SK-N-SH treated with all-trans-retinoic acid at 6 μM for 48 hours (cell line): ENCODE measurements around the gene STK11.

Experiments
- ATAC-seq: fragments of 200-7000 bp; cut with Tn5 transposase; 3 replicates; pipeline ENCODE4 v1.9.1; 2020; ENCODE audit warnings: mild to moderate bottlenecking, moderate library complexity
- ARNTL ChIP-seq: fragments of 450-650 bp; formaldehyde crosslinking; IDR thresholded peaks from 2 replicates; pipeline ENCODE4 v1.5.0; 2020; ENCODE audit warnings: low read depth, mild to moderate bottlenecking, moderate library complexity, borderline replicate concordance
- BACH2 ChIP-seq: fragments of 250-450 bp; sonication (Bioruptor Pico); IDR thresholded peaks from 2 replicates; pipeline ENCODE4 v1.9.0; 2021; ENCODE audit warnings: mild to moderate bottlenecking, borderline replicate concordance
- CSDC2 ChIP-seq: fragments of 250-450 bp; sonication (Bioruptor Pico); IDR thresholded peaks from 2 replicates; pipeline ENCODE4 v1.5.0; 2020; ENCODE audit warnings: mild to moderate bottlenecking, moderate library complexity
- GLIS3 ChIP-seq: fragments of 250-450 bp; sonication (Bioruptor Pico); IDR thresholded peaks from 2 replicates; pipeline ENCODE4 v1.5.0; 2020; ENCODE audit warnings: mild to moderate bottlenecking, moderate library complexity
- ISL1 ChIP-seq: fragments of 250-450 bp; sonication (Bioruptor Pico); IDR thresholded peaks from 2 replicates; pipeline ENCODE4 v2.1.2; 2022; ENCODE audit warnings: mild to moderate bottlenecking, moderate library complexity
- OSR1 ChIP-seq: fragments of 250-450 bp; sonication (Bioruptor Pico); IDR thresholded peaks from 2 replicates; pipeline ENCODE4 v1.8.0; 2022; ENCODE audit warnings: moderate library complexity, mild to moderate bottlenecking, inconsistent platforms
- PPARA ChIP-seq: fragments of 250-450 bp; sonication (Bioruptor Pico); IDR thresholded peaks from 2 replicates; pipeline ENCODE4 v1.5.0; 2020; ENCODE audit warnings: mild to moderate bottlenecking, borderline replicate concordance
- RARB ChIP-seq: fragments of 250-450 bp; sonication (Bioruptor Pico); IDR thresholded peaks from 2 replicates; pipeline ENCODE4 v1.8.0; 2021; ENCODE audit warnings: mild to moderate bottlenecking, moderate library complexity
- SNAI2 ChIP-seq: fragments of 250-450 bp; sonication (Bioruptor Pico); IDR thresholded peaks from 2 replicates; pipeline ENCODE4 v1.5.0; 2020; ENCODE audit warnings: mild to moderate bottlenecking, moderate library complexity
- TCF4 ChIP-seq: fragments of 250-450 bp; sonication (Bioruptor Pico); IDR thresholded peaks from 2 replicates; pipeline ENCODE4 v1.8.0; 2021; ENCODE audit warnings: mild to moderate bottlenecking, moderate library complexity, borderline replicate concordance
- TOX ChIP-seq: fragments of 250-450 bp; sonication (Bioruptor Pico); IDR thresholded peaks from 2 replicates; pipeline ENCODE4 v1.8.0; 2021; ENCODE audit warnings: mild to moderate bottlenecking, moderate library complexity, borderline replicate concordance
- ZC3H10 ChIP-seq: fragments of 250-450 bp; sonication (Bioruptor Pico); IDR thresholded peaks from 2 replicates; pipeline ENCODE4 v1.5.1; 2021; ENCODE audit warnings: mild to moderate bottlenecking, moderate library complexity
- ZFP3 ChIP-seq: fragments of 250-450 bp; sonication (Bioruptor Pico); IDR thresholded peaks from 2 replicates; pipeline ENCODE4 v1.5.0; 2020; ENCODE audit warnings: mild to moderate bottlenecking, moderate library complexity
- ZFP30 ChIP-seq: fragments of 450-650 bp; formaldehyde crosslinking; IDR thresholded peaks from 2 replicates; pipeline ENCODE4 v1.5.0; 2022; ENCODE audit warnings: mild to moderate bottlenecking, moderate library complexity
- ZNF70 ChIP-seq: fragments of 450-650 bp; formaldehyde crosslinking; IDR thresholded peaks from 2 replicates; pipeline ENCODE4 v1.5.0; 2020; ENCODE audit warnings: mild to moderate bottlenecking, moderate library complexity
- ZNF8 ChIP-seq: fragments of 450-650 bp; formaldehyde crosslinking; IDR thresholded peaks from 2 replicates; pipeline ENCODE4 v1.5.0; 2020; ENCODE audit warnings: mild to moderate bottlenecking, moderate library complexity
- TF ChIP-seq, protein P1 (sequence below): fragments of 250-450 bp; sonication (Bioruptor Pico); IDR thresholded peaks from 2 replicates; pipeline ENCODE4 v1.8.0; 2020; ENCODE audit warnings: mild to moderate bottlenecking, moderate library complexity, borderline replicate concordance
- TF ChIP-seq, protein P2 (sequence below): fragments of 250-450 bp; sonication (Bioruptor Pico); IDR thresholded peaks from 2 replicates; pipeline ENCODE4 v1.5.1; 2020; ENCODE audit warnings: low read depth, mild to moderate bottlenecking, moderate library complexity
- TF ChIP-seq, protein P3 (sequence below): fragments of 250-450 bp; sonication (Bioruptor Pico); IDR thresholded peaks from 2 replicates; pipeline ENCODE4 v1.5.0; 2020; ENCODE audit warnings: mild to moderate bottlenecking, moderate library complexity
- TF ChIP-seq, protein P4 (sequence below): fragments of 250-450 bp; sonication (Bioruptor Pico); IDR thresholded peaks from 2 replicates; pipeline ENCODE4 v1.8.0; 2021; ENCODE audit warnings: low read depth, mild to moderate bottlenecking, moderate library complexity, borderline replicate concordance
- TF ChIP-seq, protein P5 (sequence below): fragments of 250-450 bp; sonication (Bioruptor Pico); IDR thresholded peaks from 2 replicates; pipeline ENCODE4 v1.5.1; 2021; ENCODE audit warnings: mild to moderate bottlenecking, moderate library complexity

Gene STK11

DNA sequence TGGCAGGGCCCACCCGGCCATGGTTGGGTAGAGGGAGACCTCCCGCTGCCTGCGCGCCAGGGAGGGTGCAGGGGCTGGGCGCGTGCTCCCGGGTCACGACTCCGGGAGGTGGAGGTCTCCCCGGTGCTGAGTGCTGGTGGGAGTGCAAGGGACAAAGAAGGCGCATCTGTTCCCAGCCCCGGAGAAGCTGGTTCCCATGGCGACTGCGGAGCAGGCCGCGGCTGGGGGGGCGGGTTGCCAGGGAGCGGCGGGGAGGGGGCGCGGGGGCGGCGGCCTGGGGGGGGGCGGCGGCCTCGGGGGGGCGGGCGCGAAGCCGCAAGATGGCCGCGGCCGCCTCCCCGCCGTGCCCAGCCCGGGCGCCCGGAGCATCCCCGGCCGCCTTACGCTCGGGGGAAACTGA is 31.0 kb downstream of the STK11 start:
- TF ChIP-seq, protein P1, sequence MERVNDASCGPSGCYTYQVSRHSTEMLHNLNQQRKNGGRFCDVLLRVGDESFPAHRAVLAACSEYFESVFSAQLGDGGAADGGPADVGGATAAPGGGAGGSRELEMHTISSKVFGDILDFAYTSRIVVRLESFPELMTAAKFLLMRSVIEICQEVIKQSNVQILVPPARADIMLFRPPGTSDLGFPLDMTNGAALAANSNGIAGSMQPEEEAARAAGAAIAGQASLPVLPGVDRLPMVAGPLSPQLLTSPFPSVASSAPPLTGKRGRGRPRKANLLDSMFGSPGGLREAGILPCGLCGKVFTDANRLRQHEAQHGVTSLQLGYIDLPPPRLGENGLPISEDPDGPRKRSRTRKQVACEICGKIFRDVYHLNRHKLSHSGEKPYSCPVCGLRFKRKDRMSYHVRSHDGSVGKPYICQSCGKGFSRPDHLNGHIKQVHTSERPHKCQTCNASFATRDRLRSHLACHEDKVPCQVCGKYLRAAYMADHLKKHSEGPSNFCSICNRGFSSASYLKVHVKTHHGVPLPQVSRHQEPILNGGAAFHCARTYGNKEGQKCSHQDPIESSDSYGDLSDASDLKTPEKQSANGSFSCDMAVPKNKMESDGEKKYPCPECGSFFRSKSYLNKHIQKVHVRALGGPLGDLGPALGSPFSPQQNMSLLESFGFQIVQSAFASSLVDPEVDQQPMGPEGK (CRISPR knock-in tag), result no peak
- TF ChIP-seq SNAI2 (CRISPR knock-in tag), result no peak
- TF ChIP-seq, protein P2, sequence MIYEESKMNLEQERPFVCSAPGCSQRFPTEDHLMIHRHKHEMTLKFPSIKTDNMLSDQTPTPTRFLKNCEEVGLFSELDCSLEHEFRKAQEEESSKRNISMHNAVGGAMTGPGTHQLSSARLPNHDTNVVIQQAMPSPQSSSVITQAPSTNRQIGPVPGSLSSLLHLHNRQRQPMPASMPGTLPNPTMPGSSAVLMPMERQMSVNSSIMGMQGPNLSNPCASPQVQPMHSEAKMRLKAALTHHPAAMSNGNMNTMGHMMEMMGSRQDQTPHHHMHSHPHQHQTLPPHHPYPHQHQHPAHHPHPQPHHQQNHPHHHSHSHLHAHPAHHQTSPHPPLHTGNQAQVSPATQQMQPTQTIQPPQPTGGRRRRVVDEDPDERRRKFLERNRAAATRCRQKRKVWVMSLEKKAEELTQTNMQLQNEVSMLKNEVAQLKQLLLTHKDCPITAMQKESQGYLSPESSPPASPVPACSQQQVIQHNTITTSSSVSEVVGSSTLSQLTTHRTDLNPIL (CRISPR knock-in tag), result no peak
- TF ChIP-seq, protein P3, sequence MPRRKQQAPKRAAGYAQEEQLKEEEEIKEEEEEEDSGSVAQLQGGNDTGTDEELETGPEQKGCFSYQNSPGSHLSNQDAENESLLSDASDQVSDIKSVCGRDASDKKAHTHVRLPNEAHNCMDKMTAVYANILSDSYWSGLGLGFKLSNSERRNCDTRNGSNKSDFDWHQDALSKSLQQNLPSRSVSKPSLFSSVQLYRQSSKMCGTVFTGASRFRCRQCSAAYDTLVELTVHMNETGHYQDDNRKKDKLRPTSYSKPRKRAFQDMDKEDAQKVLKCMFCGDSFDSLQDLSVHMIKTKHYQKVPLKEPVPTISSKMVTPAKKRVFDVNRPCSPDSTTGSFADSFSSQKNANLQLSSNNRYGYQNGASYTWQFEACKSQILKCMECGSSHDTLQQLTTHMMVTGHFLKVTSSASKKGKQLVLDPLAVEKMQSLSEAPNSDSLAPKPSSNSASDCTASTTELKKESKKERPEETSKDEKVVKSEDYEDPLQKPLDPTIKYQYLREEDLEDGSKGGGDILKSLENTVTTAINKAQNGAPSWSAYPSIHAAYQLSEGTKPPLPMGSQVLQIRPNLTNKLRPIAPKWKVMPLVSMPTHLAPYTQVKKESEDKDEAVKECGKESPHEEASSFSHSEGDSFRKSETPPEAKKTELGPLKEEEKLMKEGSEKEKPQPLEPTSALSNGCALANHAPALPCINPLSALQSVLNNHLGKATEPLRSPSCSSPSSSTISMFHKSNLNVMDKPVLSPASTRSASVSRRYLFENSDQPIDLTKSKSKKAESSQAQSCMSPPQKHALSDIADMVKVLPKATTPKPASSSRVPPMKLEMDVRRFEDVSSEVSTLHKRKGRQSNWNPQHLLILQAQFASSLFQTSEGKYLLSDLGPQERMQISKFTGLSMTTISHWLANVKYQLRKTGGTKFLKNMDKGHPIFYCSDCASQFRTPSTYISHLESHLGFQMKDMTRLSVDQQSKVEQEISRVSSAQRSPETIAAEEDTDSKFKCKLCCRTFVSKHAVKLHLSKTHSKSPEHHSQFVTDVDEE (CRISPR knock-in tag), result no peak
- TF ChIP-seq CSDC2 (CRISPR knock-in tag), result no peak
- no peak for TF ChIP-seq ISL1 (CRISPR knock-in tag)
- TF ChIP-seq ZFP30, result no peak
- TF ChIP-seq ZC3H10 (CRISPR knock-in tag), result no peak
- no peak for TF ChIP-seq ZNF70 (CRISPR knock-in tag)
- TF ChIP-seq TOX (CRISPR knock-in tag), result no peak
- no peak for TF ChIP-seq PPARA (CRISPR knock-in tag)
- no peak for TF ChIP-seq OSR1 (CRISPR knock-in tag)
- TF ChIP-seq ARNTL (CRISPR knock-in tag), result no peak
- TF ChIP-seq, protein P4, sequence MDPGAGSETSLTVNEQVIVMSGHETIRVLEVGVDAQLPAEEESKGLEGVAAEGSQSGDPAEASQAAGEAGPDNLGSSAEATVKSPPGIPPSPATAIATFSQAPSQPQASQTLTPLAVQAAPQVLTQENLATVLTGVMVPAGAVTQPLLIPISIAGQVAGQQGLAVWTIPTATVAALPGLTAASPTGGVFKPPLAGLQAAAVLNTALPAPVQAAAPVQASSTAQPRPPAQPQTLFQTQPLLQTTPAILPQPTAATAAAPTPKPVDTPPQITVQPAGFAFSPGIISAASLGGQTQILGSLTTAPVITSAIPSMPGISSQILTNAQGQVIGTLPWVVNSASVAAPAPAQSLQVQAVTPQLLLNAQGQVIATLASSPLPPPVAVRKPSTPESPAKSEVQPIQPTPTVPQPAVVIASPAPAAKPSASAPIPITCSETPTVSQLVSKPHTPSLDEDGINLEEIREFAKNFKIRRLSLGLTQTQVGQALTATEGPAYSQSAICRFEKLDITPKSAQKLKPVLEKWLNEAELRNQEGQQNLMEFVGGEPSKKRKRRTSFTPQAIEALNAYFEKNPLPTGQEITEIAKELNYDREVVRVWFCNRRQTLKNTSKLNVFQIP, result no peak
- TF ChIP-seq BACH2 (CRISPR knock-in tag), result no peak
- TF ChIP-seq ZFP3, result no peak
- no peak for TF ChIP-seq RARB
- no peak for TF ChIP-seq GLIS3
- TF ChIP-seq, protein P5, sequence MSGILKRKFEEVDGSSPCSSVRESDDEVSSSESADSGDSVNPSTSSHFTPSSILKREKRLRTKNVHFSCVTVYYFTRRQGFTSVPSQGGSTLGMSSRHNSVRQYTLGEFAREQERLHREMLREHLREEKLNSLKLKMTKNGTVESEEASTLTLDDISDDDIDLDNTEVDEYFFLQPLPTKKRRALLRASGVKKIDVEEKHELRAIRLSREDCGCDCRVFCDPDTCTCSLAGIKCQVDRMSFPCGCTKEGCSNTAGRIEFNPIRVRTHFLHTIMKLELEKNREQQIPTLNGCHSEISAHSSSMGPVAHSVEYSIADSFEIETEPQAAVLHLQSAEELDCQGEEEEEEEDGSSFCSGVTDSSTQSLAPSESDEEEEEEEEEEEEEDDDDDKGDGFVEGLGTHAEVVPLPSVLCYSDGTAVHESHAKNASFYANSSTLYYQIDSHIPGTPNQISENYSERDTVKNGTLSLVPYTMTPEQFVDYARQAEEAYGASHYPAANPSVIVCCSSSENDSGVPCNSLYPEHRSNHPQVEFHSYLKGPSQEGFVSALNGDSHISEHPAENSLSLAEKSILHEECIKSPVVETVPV (CRISPR knock-in tag), result no peak
- no peak for TF ChIP-seq TCF4 (CRISPR knock-in tag)
- TF ChIP-seq, all 23 proteins: peak for 0
- no peak for ATAC-seq

DNA sequence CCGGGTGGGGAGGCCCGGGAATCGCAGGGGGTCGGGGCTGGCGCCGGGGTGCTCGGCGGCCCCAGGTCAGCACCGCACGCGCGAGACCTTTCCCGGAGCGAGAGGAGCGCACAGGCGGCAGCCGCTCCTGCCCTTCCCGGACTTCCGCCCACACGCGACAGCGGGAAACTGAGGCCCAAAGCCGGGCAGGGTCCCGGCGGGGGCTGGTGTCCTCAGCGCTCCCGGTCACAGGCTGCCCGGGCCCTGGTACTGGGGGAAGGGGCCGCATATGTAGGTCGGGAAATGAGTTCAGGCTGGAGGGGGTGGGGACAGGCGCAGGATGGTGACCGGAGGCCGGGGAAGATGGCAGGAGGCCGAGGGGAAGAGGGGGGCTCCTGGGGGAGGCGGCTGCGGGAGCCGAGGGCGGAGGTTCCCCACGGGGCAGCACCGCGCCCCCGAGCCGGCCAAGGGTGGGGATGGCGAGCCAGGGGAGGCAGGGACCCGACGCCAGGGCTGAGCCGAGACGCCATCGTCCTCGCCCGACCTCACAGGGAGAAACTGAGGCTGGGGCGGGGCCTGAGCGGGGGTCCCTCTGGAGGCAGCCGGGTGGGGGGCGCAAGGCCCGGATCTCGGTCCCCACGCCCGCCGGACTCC is 31.6 kb downstream of the STK11 start:
- TF ChIP-seq ISL1 (CRISPR knock-in tag), result no peak
- TF ChIP-seq TOX (CRISPR knock-in tag), result no peak
- no peak for TF ChIP-seq ZNF8
- TF ChIP-seq ZC3H10 (CRISPR knock-in tag), result no peak
- TF ChIP-seq GLIS3, result no peak
- TF ChIP-seq PPARA (CRISPR knock-in tag), result no peak
- TF ChIP-seq ARNTL (CRISPR knock-in tag), result no peak
- TF ChIP-seq CSDC2 (CRISPR knock-in tag), result no peak
- TF ChIP-seq, protein P1 (CRISPR knock-in tag), result no peak
- TF ChIP-seq BACH2 (CRISPR knock-in tag), result no peak
- TF ChIP-seq, all 23 proteins: peak for 0
- ATAC-seq, result no peak
